Erythroblast (primary cell): ENCODE results near the gene CECR2.

Source experiments
- GATA1 ChIP-seq: IDR thresholded peaks from 2 replicates; pipeline ENCODE4 v1.6.1; 2011; ENCODE audit warnings: low read depth, mild to moderate bottlenecking, control low read depth, low read length, moderate library complexity
- POLR2A ChIP-seq: IDR thresholded peaks from 2 replicates; pipeline ENCODE4 v1.6.1; 2011; ENCODE audit warnings: mild to moderate bottlenecking, low read length

GRCh38 chr22:17407643-17408042 lies 38.4 kb downstream of the CECR2 start:
- TF ChIP-seq POLR2A (no peak), GATA1 (no peak)
